ENCODE measurements around the gene CEP112.

The CEP112 gene

DNA sequence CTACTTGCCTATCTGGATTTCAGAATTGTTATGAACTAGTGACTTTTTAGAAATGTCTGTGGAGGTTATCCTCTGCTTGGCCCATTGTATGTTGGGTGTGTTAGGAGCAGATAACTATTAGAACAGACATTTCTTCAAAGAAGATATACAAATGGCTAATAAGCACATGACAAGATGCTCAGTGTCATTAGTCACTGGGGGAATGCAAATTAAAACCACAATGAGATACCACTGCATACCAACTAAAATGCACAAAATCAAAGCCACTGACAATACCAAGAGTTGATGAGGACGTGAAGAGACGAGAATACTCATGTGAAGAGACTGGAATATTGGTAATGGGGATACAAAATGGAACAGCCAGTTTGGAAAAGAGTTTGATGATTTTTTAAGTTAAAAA, 39.2 kb downstream of the CEP112 start:
- no peak for TF ChIP-seq POLR2A (IDR thresholded peaks at IDR 0.05; ENCODE audit: low read length)
- no peak for TF ChIP-seq GATA1 (IDR thresholded peaks at IDR 0.05; ENCODE audit: low read depth, low read length)
- no peak for DNase-seq

GRCh38 chr17:66150708-66151107, 41.2 kb downstream of the CEP112 start:
- no peak for DNase-seq
- no peak for TF ChIP-seq GATA1 (IDR thresholded peaks at IDR 0.05; ENCODE audit: low read depth, low read length)
- TF ChIP-seq POLR2A (IDR thresholded peaks at IDR 0.05; ENCODE audit: low read length), result no peak

- no peak for DNase-seq
- TF ChIP-seq GATA1 (IDR thresholded peaks at IDR 0.05; ENCODE audit: low read depth, low read length), result no peak
These were observed 42.4 kb downstream of the CEP112 start for GRCh38 chr17:66149562-66149961.

DNA sequence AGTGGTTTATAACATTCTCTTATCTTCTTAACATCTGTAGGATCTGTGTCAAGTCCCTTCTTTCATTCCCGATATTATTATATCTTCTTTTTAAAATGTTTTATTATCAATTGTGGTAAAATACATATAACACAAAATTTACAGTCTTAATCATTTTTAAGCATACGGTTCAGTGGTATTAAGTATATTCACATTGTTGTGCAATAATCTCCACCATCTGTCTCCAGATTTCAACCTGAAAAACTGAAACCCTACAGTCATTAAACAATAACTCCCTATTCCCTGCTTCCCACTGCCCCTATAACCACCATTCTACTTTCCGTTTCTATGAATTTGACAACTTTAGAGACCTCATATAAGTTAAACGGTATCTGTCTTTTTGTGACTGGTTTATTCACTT, 45.5 kb downstream of the CEP112 start:
- TF ChIP-seq GATA1 (IDR thresholded peaks at IDR 0.05; ENCODE audit: low read depth, low read length), result no peak
- no peak for TF ChIP-seq POLR2A (IDR thresholded peaks at IDR 0.05; ENCODE audit: low read length)
- no peak for DNase-seq

DNA sequence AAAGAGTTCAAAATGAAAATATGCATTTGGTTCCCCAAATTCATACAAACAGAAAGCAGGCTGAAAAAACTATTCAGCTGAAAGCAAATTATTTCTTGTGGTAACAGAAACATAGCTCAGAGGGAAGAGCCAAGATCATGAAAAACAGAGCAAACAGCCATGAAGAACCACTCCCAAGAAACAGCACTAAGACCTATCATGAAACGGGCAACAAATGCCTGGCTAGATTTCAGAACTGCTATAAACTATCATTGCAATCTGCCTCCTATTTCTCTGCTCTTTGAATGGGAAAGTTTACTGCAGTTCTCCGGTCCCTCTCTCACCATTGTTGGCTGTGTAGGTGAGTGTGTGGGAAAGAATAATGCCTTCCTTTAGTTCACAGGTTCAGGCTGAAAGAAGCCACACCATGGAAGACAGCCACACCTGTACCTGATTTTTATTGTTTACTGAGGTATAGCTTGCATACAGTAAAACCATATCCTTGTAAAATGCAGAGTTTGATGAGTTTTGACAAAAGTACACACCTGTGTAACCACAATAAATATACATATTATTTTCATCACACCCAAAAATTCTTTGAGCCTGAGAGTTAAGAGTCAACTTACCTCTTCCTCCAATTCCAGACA, 48.2 kb downstream of the CEP112 start:
- no peak for TF ChIP-seq POLR2A (IDR thresholded peaks at IDR 0.05; ENCODE audit: low read length)
- TF ChIP-seq GATA1 (IDR thresholded peaks at IDR 0.05; ENCODE audit: low read depth, low read length), result no peak
- DNase-seq, result no peak

DNA sequence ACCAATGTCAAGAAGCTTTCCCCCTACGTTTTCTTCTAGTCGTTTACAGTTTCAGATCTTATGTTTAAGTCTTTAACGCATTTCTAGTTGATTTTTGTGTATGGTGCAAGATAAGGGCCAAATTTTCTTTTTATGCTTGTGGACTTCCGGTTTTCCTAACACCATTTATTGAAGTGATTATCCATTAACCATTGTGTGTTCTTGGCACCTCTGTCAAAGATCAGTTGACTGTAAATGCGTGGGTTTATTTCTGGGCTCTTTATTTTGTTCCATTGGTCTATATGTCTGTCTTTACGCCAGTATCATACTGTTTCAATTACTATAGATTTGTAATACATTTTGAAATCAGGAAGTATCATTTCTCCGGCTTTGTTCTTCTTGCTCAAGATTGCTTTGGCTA, 49.5 kb downstream of the CEP112 start:
- DNase-seq, result no peak
- TF ChIP-seq POLR2A (IDR thresholded peaks at IDR 0.05; ENCODE audit: low read length), result no peak
- TF ChIP-seq GATA1 (IDR thresholded peaks at IDR 0.05; ENCODE audit: low read depth, low read length), result no peak

GRCh38 chr17:66138120-66138519, 53.8 kb downstream of the CEP112 start:
- TF ChIP-seq POLR2A (IDR thresholded peaks at IDR 0.05; ENCODE audit: low read length) (no peak), GATA1 (IDR thresholded peaks at IDR 0.05; ENCODE audit: low read depth, low read length) (no peak)
- no peak for DNase-seq

- no peak for TF ChIP-seq POLR2A (IDR thresholded peaks at IDR 0.05; ENCODE audit: low read length)
- TF ChIP-seq GATA1 (IDR thresholded peaks at IDR 0.05; ENCODE audit: low read depth, low read length), result no peak
- DNase-seq, result no peak
These were observed 56.0 kb downstream of the CEP112 start for GRCh38 chr17:66135896-66136295.

DNA sequence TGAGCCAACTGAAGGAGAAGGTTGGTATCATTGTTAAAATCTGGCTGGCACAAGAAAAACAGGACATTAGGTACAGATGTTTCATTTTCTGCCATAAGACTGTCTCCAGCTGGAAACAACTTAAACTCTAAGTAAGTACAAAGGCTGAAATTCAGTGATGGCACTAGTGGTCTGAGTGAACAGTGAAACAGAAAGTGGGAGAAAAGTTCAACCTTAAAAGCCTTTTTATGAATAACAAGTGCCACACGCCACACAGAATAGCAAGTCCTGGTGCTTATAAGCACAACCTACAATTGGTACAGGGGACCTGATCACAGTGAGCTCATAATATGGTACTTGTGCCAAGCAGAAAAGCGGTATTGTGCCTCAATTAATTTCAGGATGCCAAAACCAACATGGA, 56.7 kb downstream of the CEP112 start:
- DNase-seq, result no peak
- TF ChIP-seq GATA1 (IDR thresholded peaks at IDR 0.05; ENCODE audit: low read depth, low read length), result no peak
- TF ChIP-seq POLR2A (IDR thresholded peaks at IDR 0.05; ENCODE audit: low read length), result no peak

- TF ChIP-seq POLR2A (IDR thresholded peaks at IDR 0.05; ENCODE audit: low read length) (no peak), GATA1 (IDR thresholded peaks at IDR 0.05; ENCODE audit: low read depth, low read length) (no peak)
- no peak for DNase-seq
These were observed 62.2 kb downstream of the CEP112 start for GRCh38 chr17:66129759-66130158.

DNA sequence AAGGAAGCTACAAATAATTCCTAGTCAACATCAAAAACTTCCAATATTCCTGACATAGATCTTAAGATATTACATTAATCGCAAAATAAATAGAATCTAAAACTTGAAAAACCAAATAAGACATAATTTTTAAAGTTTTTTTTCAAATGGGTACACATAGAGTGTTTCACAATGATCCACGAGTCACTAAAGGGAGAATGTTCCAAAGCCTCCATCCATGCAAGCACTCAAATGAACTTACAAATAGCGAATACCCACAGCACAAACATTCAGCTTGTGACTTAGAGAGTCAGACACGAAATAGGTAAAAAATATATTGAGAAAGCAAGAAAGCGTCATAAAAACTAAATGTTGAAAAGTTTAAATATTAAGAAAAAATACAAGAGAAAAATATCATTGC, 65.7 kb downstream of the CEP112 start:
- TF ChIP-seq GATA1 (IDR thresholded peaks at IDR 0.05; ENCODE audit: low read depth, low read length) (no peak), POLR2A (IDR thresholded peaks at IDR 0.05; ENCODE audit: low read length) (no peak)
- no peak for DNase-seq

- DNase-seq, result no peak
- no peak for TF ChIP-seq GATA1 (IDR thresholded peaks at IDR 0.05; ENCODE audit: low read depth, low read length)
These were observed 68.8 kb downstream of the CEP112 start for GRCh38 chr17:66123163-66123562.

DNA sequence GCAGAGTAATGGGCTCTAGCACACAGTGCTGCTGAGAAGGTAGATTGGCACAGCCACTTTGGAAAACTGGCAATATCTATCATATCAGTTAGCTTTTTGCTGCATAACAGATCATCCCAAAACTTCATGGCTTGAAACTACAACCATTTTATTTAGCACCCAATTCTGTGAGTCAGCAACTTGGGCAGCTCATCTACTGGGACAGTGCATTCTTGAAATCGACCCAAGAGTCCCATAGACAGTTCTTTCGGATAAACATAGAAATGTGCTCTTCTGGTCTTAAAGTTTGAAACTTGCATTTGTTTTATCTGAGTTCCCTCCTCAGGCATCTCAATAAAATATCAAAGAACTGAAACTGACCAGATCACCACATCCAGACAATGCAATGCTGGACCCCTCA, 76.7 kb downstream of the CEP112 start:
- no peak for DNase-seq

GRCh38 chr17:66114609-66115008, 77.3 kb downstream of the CEP112 start:
- no peak for DNase-seq
- TF ChIP-seq GATA1 (IDR thresholded peaks at IDR 0.05; ENCODE audit: low read depth, low read length), result no peak
- TF ChIP-seq POLR2A (IDR thresholded peaks at IDR 0.05; ENCODE audit: low read length), result no peak

More for the DNA sequence above, 76.7 kb downstream of the CEP112 start:
- TF ChIP-seq GATA1 (IDR thresholded peaks at IDR 0.05; ENCODE audit: low read depth, low read length) (no peak), POLR2A (IDR thresholded peaks at IDR 0.05; ENCODE audit: low read length) (no peak)

GRCh38 chr17:66107731-66108130, 84.2 kb downstream of the CEP112 start:
- TF ChIP-seq POLR2A (IDR thresholded peaks at IDR 0.05; ENCODE audit: low read length) (no peak), GATA1 (IDR thresholded peaks at IDR 0.05; ENCODE audit: low read depth, low read length) (no peak)
- DNase-seq, result no peak

GRCh38 chr17:66098040-66098439, 93.9 kb downstream of the CEP112 start:
- TF ChIP-seq POLR2A (IDR thresholded peaks at IDR 0.05; ENCODE audit: low read length), result no peak
- TF ChIP-seq GATA1 (IDR thresholded peaks at IDR 0.05; ENCODE audit: low read depth, low read length), result no peak
- no peak for DNase-seq

Measured in erythroblast (primary cell).